B cell (primary cell): ENCODE measurements around the gene ATF1.

Source experiments
- CTCF ChIP-seq: fragments of 200-600 bp; IDR thresholded peaks from one replicate; pipeline ENCODE4 v1.8.0; 2022; ENCODE audit warnings: antibody characterized with exemption, mild to moderate bottlenecking
- EZH2 ChIP-seq: IDR thresholded peaks from 2 replicates; pipeline ENCODE4 v1.6.1; 2012; ENCODE audit warnings: borderline replicate concordance, low read depth, mild to moderate bottlenecking, moderate library complexity, low read length; ENCODE audit not compliant: insufficient read depth, poor library complexity, severe bottlenecking

- TF ChIP-seq CTCF (no peak), EZH2 (no peak)
Observed at GRCh38 chr12:50784501-50784900, 20.6 kb downstream of the ATF1 start.
